Lung (tissue), 16 donors: ENCODE results near the gene DCAF10. TPM values are rescaled to one million over a fixed set of nuclear protein-coding genes. Genes with fewer than 3 reads are reported as not detected.
"Not testable (repeated sequence)": the region's sequence is repeated elsewhere in the genome, so short reads cannot be mapped to it uniquely, and the experiment has no call there.

Experiments used
- ATAC-seq: fragments of 200-7000 bp; cut with Tn5 transposase; one replicate; pipeline ENCODE4 v1.9.1; 2020; ENCODE audit warnings: moderate number of reproducible peaks; ENCODE audit not compliant: insufficient read depth, low FRiP score
- DNase-seq, 3 donors: peaks; one replicate each; pipeline ENCODE4 v3.0.0-alpha.2; 2013 to 2017
- H3K27ac ChIP-seq, 2 donors: one replicate each; pipeline ENCODE4 v1.5.1; 2013; ENCODE audit warnings: mild to moderate bottlenecking in 2 of 2, moderate library complexity in 2 of 2, control low read depth in 1 of 2, inconsistent platforms in 1 of 2, low read depth in 1 of 2, low read length in 1 of 2
- H3K27me3 ChIP-seq, 3 donors: one replicate each; pipeline ENCODE4 v1.5.1; 2013; ENCODE audit warnings: low read length in 2 of 3; ENCODE audit not compliant: control insufficient read depth in 3 of 3, insufficient read depth in 3 of 3
- H3K36me3 ChIP-seq, 4 donors: one replicate each; pipeline ENCODE4 v1.5.1; 2013; ENCODE audit warnings: low read length in 4 of 4, mild to moderate bottlenecking in 1 of 4, moderate library complexity in 1 of 4; ENCODE audit not compliant: control insufficient read depth in 4 of 4, insufficient read depth in 4 of 4
- H3K4me1 ChIP-seq, 5 donors: one replicate each; pipeline ENCODE4 v1.5.1; 2013; ENCODE audit warnings: low read length in 5 of 5, mild to moderate bottlenecking in 2 of 5, moderate library complexity in 1 of 5; ENCODE audit not compliant: control insufficient read depth in 5 of 5, insufficient read depth in 5 of 5
- H3K4me3 ChIP-seq: one replicate; pipeline ENCODE4 v1.5.1; 2013; ENCODE audit warnings: mild to moderate bottlenecking, control low read depth, moderate library complexity
- H3K9ac ChIP-seq, 2 donors: one replicate each; pipeline ENCODE4 v1.5.1; 2013; ENCODE audit warnings: low read length in 2 of 2, control low read depth in 1 of 2; ENCODE audit not compliant: insufficient read depth in 1 of 2
- H3K9me3 ChIP-seq, 4 donors: one replicate each; pipeline ENCODE4 v1.5.1; 2013; ENCODE audit warnings: low read length in 3 of 4, mild to moderate bottlenecking in 1 of 4, moderate library complexity in 1 of 4; ENCODE audit not compliant: control insufficient read depth in 4 of 4, insufficient read depth in 3 of 4
- WGBS, 2 donors: extraction: QIAGEN DNeasy Blood & Tissue Kit; methylation state at CpG; one replicate each; pipeline ENCODE4 v1.1.7; 2013; 5-methylcytosine and 5-hydroxymethylcytosine counted together
- long read RNA-seq, 5 donors: transcript quantifications; one replicate each; lab custom pipeline, GENCODE V29; 2026
- polyA plus RNA-seq, 2 donors: library from polyadenylated mRNA; stranded (reverse); fragments of 200-250 nt; gene quantifications; one replicate each; pipeline ENCODE4 v1.2.1, GENCODE V29; 2013
- total RNA-seq, 2 donors: library from RNA; depleted of rRNA in 1 of 2; stranded (reverse); fragments of >200 nt in 1 of 2; gene quantifications; one replicate each; pipeline ENCODE4 v1.2.1, GENCODE V29; 2014 to 2021
- TF ChIP-seq, protein P1 (sequence below): IDR thresholded peaks from 2 replicates; pipeline ENCODE4 v1.5.1; 2012; ENCODE audit warnings: mild to moderate bottlenecking; ENCODE audit errors: control extremely low read depth, extremely low read depth
- donor health status: control.
- donor health status: control.
- donor health status: Bipolar disorder and iron deficiency.
- donor health status: healthy.
- donor health status: DM: yes; HTN: yes; CAD: no.

DCAF10 gene
- total RNA-seq (10 to 100 TPM; 19.4 to 35.5 TPM), polyA plus RNA-seq (1 to 10 TPM; 5.8 to 8.3 TPM)
- long read RNA-seq, donor 1, partial matches to known transcripts: 0 of 6 reads
- long read RNA-seq, donor 1, other reads (novel, unspliced or antisense): 5 of 6 reads
- long read RNA-seq, donor 2, partial matches to known transcripts: 0 of 1 reads
- long read RNA-seq, donor 2, other reads (novel, unspliced or antisense): 0 of 1 reads
- long read RNA-seq, donor 3, partial matches to known transcripts: 5 of 6 reads
- long read RNA-seq, donor 3, other reads (novel, unspliced or antisense): 0 of 6 reads
- long read RNA-seq, donor 4: 0 reads
- long read RNA-seq, donor 5, partial matches to known transcripts: 0 of 2 reads
- long read RNA-seq, donor 5, other reads (novel, unspliced or antisense): 0 of 2 reads

DNA sequence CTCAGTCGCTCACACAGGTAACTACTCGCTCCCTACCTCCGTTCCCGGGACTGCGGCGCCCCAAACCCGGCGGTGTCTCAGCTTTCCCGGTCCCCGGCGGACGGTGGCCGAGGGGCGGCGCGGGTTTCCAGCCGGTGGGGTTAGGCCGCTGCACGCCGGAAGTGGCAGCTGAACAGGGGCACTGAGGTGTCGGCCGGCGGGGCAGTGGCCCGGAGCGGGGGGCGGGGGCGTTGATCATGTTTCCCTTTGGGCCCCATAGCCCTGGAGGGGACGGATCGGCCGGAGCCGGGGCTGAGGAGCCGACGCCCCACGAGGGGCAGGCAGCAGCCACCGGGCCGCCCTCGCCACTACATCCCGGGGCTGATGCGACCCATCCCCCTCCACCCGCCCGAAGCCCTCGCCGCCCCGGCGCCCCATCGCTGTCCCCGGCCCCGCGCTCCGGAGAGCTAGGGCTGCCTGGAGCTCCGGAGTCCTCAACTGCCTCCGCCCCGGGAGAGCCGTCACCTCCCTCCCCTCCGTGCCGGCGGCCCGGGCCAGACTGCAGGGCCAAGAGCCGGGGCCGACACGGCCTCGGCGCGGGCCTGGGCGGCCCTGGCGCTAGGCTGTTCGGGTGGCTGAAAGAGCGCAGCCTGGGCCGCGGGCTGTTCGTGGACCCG, at the start of gene DCAF10:
Gene DCAF10 (plus strand): TSS at position 167 of the 656 bp plus-strand sequence. CDS start 70 bp downstream, at position 237.
- WGBS, 2 donors: 1% methylated on average over 57 to 72 of the region's 72 CpGs
- peak; percentile 86 to 93 (median 92) for DNase-seq
- ATAC-seq: peak; percentile 98
- Histone ChIP-seq H3K4me1 (peaks cover 0 to 15% (median 8%) of the 10 kb centered on the region in 5 donors), H3K9me3 (no peaks in the 10 kb centered on the region), H3K4me3 (peak within 1 kb of the TSS; percentile 82), H3K27ac (peak within 1 kb of the TSS; percentile 78 to 91), H3K27me3 (no peaks in the 10 kb centered on the region), H3K9ac (peak within 1 kb of the TSS; percentile 67 to 88), H3K36me3 (peaks cover 0 to 4% (median under 1%) of the 10 kb centered on the region in 4 donors)
- TF ChIP-seq, protein P1, sequence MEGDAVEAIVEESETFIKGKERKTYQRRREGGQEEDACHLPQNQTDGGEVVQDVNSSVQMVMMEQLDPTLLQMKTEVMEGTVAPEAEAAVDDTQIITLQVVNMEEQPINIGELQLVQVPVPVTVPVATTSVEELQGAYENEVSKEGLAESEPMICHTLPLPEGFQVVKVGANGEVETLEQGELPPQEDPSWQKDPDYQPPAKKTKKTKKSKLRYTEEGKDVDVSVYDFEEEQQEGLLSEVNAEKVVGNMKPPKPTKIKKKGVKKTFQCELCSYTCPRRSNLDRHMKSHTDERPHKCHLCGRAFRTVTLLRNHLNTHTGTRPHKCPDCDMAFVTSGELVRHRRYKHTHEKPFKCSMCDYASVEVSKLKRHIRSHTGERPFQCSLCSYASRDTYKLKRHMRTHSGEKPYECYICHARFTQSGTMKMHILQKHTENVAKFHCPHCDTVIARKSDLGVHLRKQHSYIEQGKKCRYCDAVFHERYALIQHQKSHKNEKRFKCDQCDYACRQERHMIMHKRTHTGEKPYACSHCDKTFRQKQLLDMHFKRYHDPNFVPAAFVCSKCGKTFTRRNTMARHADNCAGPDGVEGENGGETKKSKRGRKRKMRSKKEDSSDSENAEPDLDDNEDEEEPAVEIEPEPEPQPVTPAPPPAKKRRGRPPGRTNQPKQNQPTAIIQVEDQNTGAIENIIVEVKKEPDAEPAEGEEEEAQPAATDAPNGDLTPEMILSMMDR: no peak

DNA sequence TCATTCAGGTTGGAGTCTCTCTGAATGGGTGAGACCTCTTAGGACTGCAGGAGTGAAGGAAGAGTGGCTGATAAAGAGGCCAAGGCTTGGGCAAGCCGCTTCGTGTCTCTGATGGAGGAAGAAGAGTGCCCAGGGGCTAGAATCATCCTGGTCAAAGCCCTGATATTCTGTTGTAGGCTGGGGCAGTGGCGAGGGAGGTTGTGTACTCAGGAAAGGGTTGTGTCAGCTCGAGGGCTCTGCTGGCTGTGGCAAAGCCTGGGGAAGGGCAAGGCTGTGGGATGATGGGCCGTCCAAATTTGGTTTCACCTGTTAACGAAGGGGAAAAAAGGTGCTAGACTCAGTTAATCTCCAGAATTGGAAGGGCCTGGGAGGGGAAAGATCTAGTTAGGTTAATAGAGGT, 49.4 kb upstream of the DCAF10 start:
- H3K4me1 ChIP-seq: peaks cover 0 to 9% (median 5%) of the 10 kb centered on the region in 5 donors
- H3K9me3 ChIP-seq: peaks cover 0 to 2% (median 0%) of the 10 kb centered on the region in 4 donors
- TF ChIP-seq, protein P1: no peak
- WGBS, 2 donors: 78 to 80% methylated on average over 6 of the region's 6 CpGs
- H3K4me3 ChIP-seq: no peak overlapping the region
- no peak overlapping the region for H3K9ac ChIP-seq
- DNase-seq: no peak
- ATAC-seq: no peak
- H3K27me3 ChIP-seq: no peaks in the 10 kb centered on the region
- no peaks in the 10 kb centered on the region for H3K36me3 ChIP-seq
- no peak overlapping the region for H3K27ac ChIP-seq

DNA sequence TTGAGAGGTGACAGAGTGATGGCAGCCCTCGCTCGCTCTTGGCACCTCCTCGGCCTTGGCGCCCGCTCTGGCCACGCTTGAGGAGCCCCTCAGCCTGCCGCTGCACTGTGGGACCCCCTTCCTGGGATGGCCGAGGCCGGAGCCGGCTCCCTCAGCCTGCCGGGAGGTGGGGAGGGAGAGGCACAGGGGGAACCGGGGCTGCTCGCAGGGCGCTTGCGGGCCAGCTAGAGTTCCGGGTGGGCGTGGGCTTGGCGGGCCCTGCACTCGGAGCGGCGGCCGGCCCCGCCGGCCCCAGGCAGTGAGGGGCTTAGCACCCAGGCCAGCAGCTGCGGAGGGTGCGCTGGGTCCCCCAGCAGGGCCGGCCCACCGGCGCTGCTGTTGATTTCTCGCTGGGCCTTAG, 48.9 kb upstream of the DCAF10 start:
- not testable (repeated sequence) for H3K4me1 ChIP-seq, H3K36me3 ChIP-seq, H3K9ac ChIP-seq, ATAC-seq, H3K27me3 ChIP-seq, H3K9me3 ChIP-seq, DNase-seq, H3K4me3 ChIP-seq, H3K27ac ChIP-seq
- 84 to 94% methylated on average over 30 of the region's 30 CpGs for WGBS, 2 donors

DNA sequence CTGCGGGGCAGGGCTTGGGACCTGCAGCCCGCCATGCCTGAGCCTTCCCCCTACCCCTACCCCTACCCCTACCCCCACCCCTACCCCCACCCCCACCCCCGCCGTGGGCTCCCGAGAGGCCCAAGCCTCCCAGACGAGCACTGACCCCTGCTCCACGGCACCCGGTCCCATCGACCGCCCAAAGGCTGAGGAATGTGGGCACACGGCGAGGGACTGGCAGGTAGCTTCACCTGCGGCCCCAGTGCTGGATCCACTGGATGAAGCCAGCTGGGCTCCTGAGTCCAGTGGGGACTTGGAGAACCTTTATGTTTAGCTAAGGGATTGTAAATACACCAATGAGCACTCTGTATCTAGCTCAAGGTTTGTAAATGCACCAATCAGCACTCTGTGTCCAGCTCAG, 48.5 kb upstream of the DCAF10 start:
- H3K4me3 ChIP-seq, H3K4me1 ChIP-seq, ATAC-seq, H3K27ac ChIP-seq, H3K9ac ChIP-seq, H3K36me3 ChIP-seq, H3K9me3 ChIP-seq, H3K27me3 ChIP-seq, DNase-seq: not testable (repeated sequence)
- 95 to 97% methylated on average over 8 to 13 of the region's 13 CpGs for WGBS, 2 donors
